HG02642 (cell line): ENCODE results near the gene PHYKPL.

Experiments
- ATAC-seq: cut with Tn5 transposase; IDR thresholded peaks from one replicate; pipeline ENCODE4 v1.9.1; 2021; ENCODE audit warnings: mild to moderate bottlenecking; ENCODE audit not compliant: unreplicated experiment, poor library complexity

The PHYKPL gene

DNA sequence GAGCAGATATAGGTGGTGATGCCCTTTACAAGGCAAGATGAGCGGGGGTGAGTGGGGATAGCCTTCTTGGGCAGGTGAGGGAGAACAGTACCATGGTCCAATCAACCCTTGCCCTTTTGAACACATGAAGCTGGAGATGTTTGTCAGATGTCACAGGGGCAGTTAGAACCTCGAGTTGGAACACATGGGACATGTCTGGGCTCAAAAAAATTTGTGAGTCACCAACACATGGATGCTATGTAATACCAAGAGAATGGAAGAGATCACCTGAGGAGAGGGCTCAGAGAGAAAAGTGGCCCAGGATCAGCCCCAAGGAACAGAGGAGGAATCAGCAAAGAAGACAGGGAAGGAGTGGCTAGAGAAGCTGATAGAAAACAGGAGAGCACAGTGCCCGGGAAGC lies 4.7 kb downstream of the PHYKPL start:
- no peak for ATAC-seq

DNA sequence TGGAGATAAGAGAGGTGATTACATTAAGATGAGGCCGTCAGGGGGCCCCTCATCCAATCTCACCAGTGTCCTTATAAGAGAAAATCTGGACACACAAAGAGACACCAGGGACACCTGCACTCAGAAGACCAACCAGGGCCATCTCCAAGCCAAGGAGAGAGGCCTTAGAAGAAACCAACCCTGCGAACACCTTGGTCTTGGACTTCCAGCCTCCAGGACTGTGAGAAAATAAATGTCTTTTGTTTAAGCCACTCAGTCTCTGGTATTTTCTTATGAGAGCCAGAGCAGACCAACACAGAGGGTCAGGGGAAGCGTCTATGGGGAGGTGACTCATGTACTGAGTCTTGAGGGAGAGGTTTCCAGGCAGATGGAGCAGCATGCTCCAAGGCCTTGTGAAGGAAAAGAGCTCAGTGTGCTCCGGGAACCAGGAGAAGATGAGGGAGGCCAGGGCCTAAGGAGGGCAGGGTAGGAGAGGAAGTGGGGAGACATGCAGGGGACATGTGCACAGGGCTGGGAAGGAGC lies 5.4 kb downstream of the PHYKPL start:
- ATAC-seq = no peak

DNA sequence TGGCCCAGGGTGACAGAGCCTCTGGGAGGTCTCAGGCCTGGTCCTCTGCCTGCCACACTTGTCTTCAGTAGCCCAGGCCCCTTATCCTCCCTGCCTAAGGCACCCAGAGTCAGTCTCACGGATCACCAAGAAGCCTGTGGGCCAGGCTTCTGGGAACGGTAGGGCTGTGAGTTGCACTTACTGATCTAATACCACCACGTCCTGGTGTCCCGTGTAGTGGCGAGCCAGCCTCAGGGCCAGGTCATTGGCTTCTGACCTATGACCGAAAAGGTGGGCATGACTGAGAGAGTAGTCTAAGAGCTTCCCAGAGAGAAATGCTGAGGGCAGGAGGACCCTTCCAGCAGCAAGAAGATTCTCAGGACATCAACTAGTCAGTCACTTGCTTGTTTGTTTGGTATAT lies 7.4 kb downstream of the PHYKPL start:
- no peak for ATAC-seq

DNA sequence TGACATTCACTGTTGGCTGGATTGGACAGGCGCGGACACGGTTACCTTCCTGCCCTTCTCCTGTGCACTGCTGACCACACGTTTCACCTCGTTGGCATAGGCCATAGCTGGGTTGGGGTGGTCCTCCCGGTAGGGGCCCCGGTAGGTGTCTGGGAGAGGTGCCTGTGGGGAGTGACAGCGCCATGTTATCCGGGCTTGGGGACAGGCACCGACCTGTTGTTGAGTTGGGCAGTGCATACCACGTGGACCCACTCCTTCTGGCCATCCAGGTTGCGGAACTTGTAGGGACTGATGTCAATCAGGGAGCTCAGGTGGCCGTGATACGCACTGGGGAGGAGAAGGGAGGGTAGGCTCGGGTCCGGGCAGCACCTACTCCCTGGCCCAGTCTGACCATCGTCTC lies 8.2 kb downstream of the PHYKPL start:
- ATAC-seq = no peak

DNA sequence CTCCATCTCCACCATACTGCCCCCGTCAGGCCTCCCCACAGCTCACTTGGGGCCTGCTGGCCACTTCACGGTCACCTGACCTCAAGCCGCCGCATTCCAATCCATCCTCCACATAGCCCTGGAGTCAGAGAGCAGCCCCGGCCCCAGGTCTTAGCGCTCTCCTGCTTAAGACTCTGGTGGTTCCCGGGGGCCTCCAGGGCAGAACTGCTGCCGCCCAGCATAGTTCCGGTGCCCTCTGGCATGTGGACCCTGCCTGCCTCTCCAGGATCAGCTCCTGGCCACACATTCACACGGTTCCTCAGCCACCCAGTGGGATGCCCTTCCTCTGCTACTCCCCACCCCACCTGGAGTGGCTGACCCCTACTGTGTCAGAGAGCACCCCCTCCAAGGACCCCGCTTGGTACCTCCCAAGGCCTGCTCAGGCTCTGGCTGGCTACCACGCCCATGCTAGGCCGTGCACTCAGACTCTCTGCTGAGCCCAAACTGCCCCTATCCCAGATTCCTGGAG lies 8.7 kb downstream of the PHYKPL start:
- no peak for ATAC-seq

DNA sequence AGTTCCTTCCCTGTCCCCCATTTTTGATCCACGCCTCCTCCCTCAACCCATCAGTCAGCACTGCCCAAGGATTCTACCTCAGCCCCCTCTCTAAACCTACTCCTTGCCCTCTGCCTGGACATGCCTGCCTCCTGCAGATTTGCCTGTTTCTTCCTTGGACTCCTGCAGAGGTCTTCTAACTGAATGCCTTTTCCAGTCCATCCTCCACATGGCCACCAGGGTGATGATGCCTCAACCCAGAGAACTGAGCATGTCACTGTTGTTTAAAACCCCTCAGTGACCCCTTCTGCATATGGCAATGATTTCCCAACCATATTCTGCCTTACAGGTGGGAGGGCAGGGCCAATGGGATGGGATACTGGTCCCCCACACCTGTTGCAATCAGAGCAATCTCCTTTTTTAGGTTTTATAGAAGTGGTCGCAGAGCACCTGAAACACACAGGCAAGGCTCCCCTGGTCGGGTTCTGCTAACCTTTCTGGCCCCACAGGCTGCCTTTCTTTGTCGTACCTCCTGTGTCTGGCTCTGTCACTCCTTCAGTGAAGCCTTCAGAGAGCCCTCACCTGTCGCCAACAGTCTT lies 9.3 kb downstream of the PHYKPL start:
- no peak for ATAC-seq

DNA sequence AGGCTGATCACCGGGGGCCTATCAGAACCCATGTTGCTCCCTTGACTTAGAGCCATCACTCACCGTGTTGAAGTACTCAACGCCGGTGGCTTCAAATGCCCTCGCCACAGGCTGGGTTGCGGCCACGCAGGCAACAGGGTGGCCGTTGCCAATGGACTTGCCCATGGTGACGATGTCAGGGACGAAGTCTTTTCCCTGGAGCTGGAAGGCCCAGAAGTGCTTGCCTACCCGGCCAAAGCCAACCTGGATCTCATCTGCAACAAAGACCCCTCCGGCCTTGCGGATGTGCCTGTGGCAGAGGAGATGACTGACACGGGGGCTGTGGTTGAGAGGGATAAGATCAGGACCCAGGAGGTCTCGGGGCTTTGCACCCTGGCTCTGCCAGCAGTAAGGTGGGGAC lies 10.3 kb downstream of the PHYKPL start:
- no peak for ATAC-seq

DNA sequence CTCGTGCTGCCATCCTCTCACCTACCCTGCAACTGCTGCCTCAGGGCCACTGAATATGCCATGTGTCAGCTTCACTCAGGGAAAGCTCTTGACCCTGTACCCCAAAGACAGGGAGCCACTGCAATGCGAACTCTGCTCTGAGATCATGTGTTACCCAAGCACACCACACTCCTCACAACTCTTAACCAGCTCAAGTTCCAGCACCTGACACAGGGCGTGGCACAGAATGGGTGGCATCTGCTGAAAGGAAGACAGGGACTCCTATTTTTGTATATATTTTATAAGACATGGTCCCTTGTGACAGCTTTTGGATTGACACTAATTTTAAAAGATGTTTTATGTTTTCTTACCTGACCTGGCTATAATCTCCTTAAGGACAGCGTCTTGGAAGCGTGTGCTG lies 10.7 kb downstream of the PHYKPL start:
- no peak for ATAC-seq

DNA sequence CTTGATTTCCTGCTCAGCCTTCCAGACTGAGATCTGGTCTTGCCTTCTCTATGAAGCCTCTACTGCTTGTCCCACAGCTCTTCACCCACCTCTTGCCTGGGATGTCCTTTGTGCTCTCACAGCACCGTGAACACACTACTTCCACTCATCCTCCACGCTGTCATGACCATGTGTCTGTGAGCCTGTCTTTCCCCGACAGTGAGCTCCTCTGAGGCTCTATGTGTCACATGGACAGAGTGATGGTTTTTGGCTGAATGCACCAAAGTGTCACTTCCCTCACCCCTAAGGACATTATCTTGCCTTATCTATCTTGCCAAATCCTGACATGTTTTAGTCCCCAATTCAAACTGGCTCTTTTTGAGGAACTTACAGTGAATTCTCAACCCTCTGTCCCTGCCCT lies 11.3 kb downstream of the PHYKPL start:
- ATAC-seq = no peak

DNA sequence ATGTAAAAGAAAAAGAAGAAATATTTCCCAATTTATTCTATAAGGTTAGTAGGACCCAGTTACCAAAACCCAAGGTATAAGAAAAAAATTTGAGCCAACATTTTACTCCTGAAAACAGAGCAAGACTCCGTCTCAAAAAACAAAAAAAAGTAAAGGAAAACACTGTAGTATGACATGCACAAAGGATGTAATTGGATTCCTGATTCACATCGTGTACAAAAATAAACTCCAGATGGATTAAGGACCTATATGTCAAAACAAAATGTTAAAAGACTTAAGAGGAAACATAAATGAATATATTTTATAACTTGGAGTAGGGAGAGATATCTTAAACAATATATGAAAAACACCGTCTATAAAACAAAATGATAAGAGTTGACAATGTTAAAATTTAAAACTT lies 13.8 kb downstream of the PHYKPL start:
- no peak for ATAC-seq

DNA sequence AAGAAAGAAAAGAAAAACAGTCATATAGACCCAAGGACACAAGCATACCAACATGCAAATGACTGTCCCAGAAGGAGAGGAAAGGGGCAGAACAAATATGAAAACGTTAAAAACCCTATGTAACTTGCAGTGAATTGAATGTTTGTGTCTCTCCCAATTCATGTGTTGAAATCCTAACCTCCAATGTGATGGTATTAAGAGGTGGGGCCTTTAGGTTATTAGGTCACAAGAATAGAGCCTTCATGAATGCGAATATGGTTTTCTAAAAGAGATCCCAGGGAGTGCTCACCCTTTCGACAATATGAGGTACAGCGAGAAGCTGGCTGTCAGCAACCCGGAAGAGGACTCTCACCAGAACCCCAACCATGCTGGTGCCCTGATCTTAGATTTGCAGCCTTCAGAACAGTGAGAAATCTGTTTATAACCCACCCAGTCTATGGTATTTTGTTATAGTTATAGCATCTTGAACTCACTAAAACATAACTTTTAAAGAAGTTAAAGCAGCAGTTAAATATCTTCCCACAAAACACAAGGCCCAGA lies 14.3 kb downstream of the PHYKPL start:
- ATAC-seq = no peak

DNA sequence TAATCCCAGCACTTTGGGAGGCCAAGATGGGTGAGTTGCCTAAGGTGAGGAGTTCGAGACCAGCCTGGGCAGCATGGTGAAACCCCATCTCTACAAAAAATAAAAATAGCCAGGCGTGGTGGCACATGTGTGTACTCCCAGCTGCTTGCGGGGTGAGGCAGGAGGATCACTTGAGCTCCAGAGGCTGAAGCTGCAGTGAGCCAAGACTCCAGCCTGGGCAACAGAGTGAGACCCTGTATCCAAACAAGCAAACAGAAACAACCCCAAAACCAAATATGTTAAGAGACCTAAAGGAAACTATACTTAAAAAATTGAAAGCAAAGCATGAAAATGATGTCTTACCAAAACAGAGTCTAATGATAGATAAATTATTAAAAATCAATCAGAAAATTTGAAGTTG lies 15.8 kb downstream of the PHYKPL start:
- ATAC-seq = no peak

DNA sequence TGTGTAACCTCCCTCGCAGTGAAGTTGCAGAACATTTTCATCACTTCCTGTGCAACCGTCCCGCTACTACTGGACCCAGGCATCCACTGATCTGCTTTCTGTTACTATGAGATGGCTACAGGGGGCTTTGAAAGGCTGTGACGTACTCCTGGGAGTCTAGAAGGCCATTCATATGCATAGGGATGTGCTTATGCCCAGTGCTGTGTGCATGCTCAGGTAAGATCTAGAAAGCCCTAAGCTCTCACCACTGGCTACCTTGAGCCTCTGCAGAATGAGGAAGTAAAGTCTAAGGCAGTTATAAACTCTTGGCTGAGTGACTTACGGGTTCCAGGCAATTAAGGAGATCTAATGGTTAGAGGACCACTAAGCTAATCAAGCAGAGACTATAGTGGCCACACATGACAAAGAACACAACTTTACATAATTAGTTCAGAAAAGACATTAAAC lies 16.5 kb downstream of the PHYKPL start:
- ATAC-seq = no peak

DNA sequence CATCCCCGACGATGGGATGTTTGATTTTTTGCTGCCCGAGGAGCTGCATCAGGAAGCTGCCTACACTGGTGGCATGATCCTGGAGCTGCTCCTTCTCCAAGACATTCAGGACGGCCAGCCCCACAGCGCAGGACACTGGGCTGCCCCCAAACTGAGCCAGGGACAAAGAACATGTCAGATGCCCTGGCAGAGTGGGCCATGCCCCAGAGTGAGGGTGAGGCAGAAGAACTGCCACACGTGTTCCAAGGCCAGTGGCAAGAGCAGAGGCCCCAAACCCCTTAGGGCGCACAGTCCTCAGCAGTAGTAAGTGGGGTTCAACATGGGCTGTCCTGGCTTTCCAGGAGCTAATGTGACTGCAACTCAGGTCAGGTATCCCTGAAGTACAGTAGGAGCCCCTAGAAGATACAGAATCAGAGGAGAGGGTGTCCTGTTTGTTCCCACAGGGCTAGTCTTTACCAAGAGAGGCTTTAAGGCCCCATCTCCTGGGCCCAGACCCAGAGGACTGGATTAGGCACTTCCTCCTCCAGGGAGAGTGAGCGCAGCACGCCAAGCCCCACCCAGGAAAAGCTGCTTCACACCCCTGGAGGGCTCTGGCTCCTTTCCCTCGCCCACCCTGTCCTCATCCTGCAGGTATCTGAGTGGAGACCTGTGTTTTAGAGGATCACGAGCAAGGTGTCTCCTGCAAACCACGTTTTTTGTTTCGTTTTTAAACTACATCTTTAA lies 17.2 kb downstream of the PHYKPL start:
- ATAC-seq = no peak

DNA sequence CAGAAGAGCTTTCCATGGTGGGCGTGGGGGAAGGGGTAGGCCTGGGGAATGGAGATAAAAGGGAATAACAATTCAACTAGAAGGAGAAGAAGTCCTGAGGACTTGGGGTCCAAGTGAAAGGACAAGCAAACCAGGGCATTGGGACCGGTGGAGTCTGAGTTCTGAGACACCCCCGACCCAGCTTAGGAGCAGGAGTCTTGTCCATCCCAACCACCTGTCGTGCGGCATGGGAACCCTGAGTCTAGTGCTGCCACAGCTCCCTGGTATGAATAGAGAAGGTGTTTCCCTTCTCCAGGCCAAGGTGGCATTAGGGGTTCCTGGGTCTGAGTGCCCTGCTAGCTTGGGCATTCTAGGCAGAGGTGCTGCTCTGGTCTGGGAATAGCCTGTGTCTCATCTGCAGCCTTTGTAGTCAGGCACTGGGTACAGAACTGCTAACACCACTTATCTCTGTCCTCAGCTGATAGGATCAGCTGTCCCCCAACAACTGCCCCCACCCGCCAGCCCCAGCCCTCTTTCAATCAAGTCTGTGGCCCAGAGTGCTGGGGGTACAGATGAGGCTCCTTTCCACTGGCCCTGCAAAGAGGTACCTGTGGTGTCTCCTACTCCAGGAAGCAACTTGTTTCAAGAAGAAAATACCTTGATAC lies 18.3 kb downstream of the PHYKPL start:
- ATAC-seq = no peak

DNA sequence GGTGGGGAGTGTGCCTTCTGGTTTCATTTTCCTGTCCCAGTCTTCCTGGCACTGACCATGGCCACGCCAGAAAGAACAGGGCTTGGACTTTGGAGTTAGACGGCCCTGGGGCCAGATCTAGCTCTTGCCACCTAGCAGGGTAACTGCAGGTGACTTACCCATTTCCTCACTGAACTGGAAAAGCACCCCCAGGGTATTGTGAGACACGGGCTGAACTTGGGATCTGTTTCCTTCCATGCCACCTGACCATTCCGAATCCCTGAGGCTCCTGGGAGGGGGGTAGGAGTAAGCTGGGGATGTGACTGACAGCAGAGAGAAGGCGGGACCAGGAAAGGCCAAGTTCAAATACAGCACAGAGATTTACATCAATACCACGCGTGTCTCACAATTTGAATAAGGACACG lies 18.9 kb downstream of the PHYKPL start:
- ATAC-seq = no peak

DNA sequence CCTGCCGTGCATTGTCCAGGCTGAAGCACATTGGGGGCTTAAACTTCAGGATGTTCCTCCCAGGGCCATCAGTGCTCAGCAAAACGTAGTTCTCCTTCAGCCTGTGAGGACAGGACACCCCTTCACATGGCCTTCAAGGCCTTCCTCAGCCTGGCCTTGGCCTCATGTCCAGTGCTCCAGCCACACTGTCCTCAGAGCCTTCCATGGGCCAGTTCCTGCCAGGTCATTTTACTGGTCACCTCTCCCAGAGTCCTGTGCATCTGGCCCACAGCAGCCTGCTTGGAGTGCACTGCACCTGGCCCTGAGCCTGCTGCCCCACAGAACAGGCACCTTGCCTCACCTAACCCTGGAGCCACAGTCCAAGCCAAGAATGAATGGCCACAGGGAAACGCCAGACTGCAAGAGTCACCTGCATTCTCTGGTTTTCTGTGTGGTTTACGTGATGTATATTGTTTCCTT lies 19.6 kb downstream of the PHYKPL start:
- no peak for ATAC-seq

DNA sequence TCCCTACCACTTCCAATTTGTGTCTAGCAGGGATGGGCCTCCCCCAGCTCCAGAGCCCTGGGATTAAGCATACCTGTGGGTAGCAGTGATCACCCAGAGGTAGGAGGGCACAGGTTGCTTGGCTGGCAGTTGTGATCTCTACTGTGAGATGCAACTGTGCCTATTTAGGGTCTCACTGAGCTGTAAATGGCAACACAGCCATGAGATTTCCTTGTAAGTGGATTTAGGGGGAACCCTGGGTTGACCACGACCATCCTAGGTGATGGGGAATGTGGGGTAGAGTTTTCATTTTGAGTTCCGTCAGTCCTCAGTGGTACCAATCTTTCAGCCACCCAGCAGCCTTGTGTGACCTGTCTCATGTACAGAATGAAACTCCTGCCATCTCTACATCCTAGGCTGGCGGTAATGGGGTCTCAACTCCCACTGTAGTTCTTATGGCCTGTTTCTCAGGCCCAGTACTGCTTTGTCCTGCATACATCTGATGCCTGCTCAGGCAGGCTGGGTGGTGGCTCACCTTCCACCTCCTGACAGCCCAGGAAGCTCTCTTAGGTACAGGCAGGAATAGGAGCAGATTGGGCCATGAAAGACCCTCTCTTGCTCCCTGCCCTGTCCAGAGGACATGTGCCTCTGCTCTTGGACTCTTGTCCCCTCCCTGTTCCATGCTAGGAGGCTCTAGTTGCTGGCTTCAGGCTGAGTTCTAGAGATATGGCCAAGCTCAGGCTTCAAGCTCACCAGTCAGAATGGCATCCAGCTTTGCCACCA lies 20.2 kb downstream of the PHYKPL start:
- no peak for ATAC-seq

DNA sequence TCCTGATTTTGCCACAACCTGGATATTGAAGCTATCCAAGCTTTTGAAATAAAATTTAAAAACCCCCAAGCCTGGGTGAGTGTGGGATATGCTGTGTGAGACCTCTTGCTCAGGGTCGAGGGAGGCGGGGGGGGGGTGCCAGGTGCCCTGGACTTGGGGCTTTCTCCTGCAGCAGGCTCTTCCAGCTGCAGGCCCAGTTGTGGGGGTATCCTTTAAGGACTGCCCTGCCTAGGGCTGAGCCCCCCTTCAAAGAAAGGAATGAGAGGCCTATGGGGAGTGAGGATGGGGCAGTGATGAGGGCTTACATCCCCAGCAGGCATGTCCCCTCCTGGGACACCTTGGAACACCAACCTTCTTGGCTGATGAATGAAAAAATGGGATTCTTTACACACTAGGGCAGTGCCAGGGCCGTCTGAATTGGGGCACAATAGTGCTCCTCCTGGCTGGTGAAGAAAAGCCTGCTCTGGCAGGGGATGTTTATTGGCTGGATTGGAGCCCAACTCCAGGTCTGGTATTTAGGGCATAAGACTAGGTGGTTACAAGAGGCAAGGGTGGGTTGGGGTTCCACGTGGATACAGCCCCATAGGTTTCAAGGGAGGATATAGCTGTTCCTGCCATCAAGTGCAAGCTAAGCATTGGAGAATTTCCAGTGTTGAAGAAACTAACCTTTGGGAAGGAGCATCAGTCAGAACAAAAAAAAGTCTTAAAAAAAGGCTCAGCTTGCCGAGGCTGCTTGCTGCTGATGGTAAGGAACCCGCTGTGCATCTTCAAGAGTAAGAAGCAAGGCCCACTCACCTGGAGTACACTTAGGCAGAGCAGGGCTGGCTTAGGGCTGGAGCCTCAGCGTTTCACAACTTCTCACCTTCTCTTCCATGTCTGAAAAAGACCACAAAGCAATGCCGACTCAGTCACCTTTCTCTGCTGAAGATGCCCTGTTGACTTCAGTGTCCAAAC lies 21.2 kb downstream of the PHYKPL start:
- no peak for ATAC-seq
